Measurements from ENCODE around the gene EXD3. TPM values are rescaled to one million over a fixed set of nuclear protein-coding genes. Genes with fewer than 3 reads are reported as not detected.
"Not testable (repeated sequence)": the region's sequence is repeated elsewhere in the genome, so short reads cannot be mapped to it uniquely, and the experiment has no call there.

EXD3 gene
- polyA plus RNA-seq, 4 donors = 8.4 to 26.9 (median 11.4) TPM

GRCh38 chr9:137383784-137384756 is 38.9 kb downstream of the EXD3 start:
- DNase-seq (ENCODE audit: low read depth in 4 of 4, low spot score in 3 of 4) = no peak

GRCh38 chr9:137383081-137383783 is 39.7 kb downstream of the EXD3 start:
- no peak for DNase-seq (ENCODE audit: low read depth in 4 of 4, low spot score in 3 of 4)

GRCh38 chr9:137382444-137383080 is 40.4 kb downstream of the EXD3 start:
- no peak for DNase-seq (ENCODE audit: low read depth in 4 of 4, low spot score in 3 of 4)

- DNase-seq (ENCODE audit: low read depth in 4 of 4, low spot score in 3 of 4) = no peak
Observed at GRCh38 chr9:137381501-137382443, 41.2 kb downstream of the EXD3 start.

GRCh38 chr9:137380606-137381005 is 42.4 kb downstream of the EXD3 start:
- DNase-seq (ENCODE audit: low read depth in 4 of 4, low spot score in 3 of 4) = no peak

- DNase-seq (ENCODE audit: low read depth in 4 of 4, low spot score in 3 of 4) = no peak
Observed at GRCh38 chr9:137380171-137380570, 42.8 kb downstream of the EXD3 start.

- DNase-seq (ENCODE audit: low read depth in 4 of 4, low spot score in 3 of 4) = no peak
Observed at GRCh38 chr9:137379761-137380161, 43.2 kb downstream of the EXD3 start.

- not testable (repeated sequence) for DNase-seq (ENCODE audit: low read depth in 4 of 4, low spot score in 3 of 4)
Observed at GRCh38 chr9:137378688-137379410, 44.1 kb downstream of the EXD3 start.

- DNase-seq (ENCODE audit: low read depth in 4 of 4, low spot score in 3 of 4) = no peak
Observed at GRCh38 chr9:137376386-137376785, 46.6 kb downstream of the EXD3 start.

- DNase-seq (ENCODE audit: low read depth in 4 of 4, low spot score in 3 of 4) = no peak
Observed at GRCh38 chr9:137375321-137376058, 47.5 kb downstream of the EXD3 start.

- DNase-seq (ENCODE audit: low read depth in 4 of 4, low spot score in 3 of 4) = no peak
Observed at GRCh38 chr9:137374131-137374845, 48.7 kb downstream of the EXD3 start.

GRCh38 chr9:137373611-137373980 is 49.4 kb downstream of the EXD3 start:
- no peak for DNase-seq (ENCODE audit: low read depth in 4 of 4, low spot score in 3 of 4)

- DNase-seq (ENCODE audit: low read depth in 4 of 4, low spot score in 3 of 4) = no peak
Observed at GRCh38 chr9:137372693-137373610, 50.0 kb downstream of the EXD3 start.

- no peak for DNase-seq (ENCODE audit: low read depth in 4 of 4, low spot score in 3 of 4)
Observed at GRCh38 chr9:137371946-137372651, 50.9 kb downstream of the EXD3 start.

GRCh38 chr9:137371521-137371941 is 51.4 kb downstream of the EXD3 start:
- no peak for DNase-seq (ENCODE audit: low read depth in 4 of 4, low spot score in 3 of 4)

GRCh38 chr9:137370865-137371520 is 52.0 kb downstream of the EXD3 start:
- DNase-seq (ENCODE audit: low read depth in 4 of 4, low spot score in 3 of 4) = no peak

Data from left renal pelvis (tissue), 4 donors.